Hippocampal formation (tissue), 2 donors: ENCODE results near the gene PYGM.

Experiments
- DNase-seq, 2 donors: peaks; one replicate each; lab custom pipeline; 2025; lab: John Stamatoyannopoulos, UW

The PYGM gene

DNA sequence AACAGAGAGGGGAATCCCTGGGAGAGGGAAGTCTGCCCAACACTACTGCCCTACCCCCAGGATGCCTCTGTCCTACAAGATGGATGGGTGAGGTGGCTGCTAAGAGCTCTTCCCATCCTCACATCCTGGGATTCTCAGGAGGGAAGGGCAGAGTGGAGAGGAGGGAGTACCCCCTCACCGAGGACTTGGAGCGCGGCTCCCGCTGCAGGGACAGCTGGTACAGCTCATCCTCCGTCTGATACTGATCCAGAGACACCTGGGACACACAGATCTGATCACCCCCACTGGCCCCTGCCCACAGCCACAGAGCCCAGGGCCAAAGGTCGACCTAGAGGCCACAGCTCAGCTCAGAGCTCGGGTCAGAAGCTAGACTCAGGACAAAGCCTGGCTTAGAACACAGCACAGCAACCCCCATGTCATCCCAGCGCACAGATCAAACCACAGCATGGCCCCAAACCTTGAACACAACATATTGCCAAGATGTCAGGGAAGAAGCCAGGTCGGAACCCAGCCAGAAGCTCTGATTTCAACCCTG, 24.0 kb downstream of the PYGM start:
- no peak for DNase-seq

- DNase-seq: no peak
These were observed 24.7 kb downstream of the PYGM start for GRCh38 chr11:64734811-64735724.

GRCh38 chr11:64731601-64732000, 28.2 kb downstream of the PYGM start:
- DNase-seq: no peak

GRCh38 chr11:64729851-64730382, 29.9 kb downstream of the PYGM start:
- DNase-seq: no peak

DNA sequence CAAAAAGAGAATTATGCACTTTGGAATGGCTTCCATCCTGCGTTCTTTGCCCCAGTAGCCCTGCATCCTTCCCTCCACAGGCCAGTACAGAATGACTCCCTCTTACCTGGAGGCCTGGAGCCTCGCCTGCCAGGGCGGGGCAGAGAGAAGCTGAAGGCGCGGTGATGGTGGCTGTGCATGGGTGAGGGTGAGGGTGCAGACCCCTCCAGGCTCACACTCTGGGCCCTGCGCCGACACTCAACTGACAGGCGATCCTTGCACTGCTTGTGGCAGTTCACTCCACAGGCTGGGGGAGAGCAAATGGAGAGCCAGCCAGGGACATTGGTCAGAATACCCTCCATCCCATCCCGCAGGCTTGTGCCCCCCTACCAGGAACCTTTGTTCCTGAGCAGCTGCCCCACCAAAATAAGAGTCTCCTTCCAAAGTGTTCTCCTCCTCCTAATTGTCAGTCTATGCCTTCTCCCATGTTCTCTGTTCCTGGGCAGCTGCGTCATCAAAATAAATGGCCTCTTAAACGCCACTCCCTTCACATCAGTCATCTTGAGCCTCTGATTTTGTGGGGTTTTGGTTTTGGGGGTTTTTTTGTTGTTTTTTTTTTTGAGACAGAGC, 30.9 kb downstream of the PYGM start:
- no peak for DNase-seq

DNA sequence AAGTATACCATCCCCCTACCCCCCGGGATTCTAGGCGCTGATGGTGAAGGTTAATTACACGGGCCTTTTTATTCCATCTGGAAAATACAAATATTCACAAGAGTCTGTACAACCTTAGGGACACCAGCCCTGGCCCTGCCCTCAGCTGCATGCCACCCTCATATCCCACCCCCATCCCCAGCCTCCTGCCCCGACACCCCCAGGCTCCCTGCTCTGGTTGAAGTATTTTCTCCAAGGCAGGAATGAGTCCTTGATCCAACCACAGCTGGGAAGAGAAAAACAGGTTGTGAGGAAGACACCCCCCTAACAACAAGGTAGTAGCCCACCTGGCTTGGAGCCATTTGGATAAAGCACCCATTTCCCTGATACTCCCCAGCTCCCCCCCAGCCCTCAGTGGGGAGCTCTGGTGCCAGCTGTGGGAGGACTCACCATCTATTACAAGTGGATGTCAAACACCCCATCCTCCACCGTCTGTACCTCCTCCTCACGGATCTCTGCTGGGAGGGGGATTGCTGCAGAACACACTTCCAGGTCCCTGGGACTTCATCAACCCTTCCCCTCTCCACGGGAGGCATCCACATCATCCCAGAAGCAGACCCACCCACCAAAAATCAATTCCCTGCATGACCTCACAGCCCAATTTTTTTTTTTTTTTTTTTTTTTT, 32.8 kb downstream of the PYGM start:
- no peak for DNase-seq

DNA sequence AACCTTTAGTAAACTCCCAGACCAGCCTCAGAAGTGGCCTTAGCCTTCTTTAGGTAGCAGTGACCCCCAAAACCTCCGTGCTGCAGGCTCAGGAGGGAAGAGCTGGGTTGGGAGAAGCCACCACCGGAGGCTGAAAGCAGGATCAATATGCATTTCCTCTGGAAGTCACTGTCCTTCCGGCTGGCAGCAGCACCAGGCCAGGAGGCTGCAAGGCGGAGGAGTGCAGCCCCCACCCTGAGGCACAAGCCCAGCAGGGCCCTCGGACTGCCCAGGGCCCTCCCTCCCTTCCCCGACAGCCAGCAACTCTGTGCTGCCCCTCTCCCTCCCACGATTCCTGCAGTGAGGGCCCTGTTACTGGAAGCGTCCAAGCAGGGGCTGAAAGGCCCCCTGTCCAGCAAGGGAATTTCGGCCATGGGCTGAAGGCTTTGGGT, 33.5 kb downstream of the PYGM start:
- DNase-seq: no peak

- no peak for DNase-seq
These were observed 34.8 kb downstream of the PYGM start for GRCh38 chr11:64724863-64725532.

GRCh38 chr11:64723907-64724862, 35.6 kb downstream of the PYGM start:
- no peak for DNase-seq

DNA sequence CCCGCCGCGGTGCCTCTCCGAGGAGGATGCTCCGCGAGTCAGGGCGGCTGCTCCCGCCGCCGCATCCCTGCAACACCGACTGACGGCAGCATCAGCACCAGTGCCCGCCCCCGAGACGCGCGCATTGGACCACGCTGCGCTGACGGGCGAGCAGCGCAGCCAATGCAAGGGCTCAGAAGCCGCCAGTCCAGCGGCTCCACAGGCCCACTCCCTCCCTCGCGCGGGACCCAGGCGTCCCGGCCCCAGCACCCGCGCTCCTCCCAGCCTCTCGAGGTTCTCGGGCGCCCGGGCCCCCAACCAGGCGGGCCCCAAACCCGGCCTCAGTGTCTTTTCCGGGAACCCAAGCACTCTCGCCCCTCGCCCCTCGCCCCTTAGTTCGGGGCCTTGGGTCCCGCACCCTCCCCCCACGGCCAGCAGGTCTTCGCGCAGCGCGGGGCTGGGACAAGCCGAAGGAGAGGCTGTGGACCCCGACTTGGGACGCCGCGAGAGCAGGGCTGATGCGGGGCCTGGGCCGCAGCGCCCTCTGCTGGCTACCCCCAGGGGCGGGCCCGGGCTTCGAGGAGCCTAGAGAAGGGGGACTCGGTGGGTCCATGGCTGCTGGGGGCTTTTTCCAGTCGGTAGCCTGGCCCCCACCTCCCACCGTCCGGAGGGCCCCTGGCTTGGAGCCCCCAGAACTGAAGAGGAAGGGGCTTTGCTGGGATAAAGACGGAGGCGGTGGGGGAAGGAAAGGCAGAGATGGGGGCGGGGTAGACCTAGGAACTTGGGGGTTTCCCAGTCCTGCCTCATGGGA, 36.5 kb downstream of the PYGM start, which contains the start of gene NRXN2:
Gene NRXN2, minus strand, starts transcription at position 81 of the 790 bp plus-strand sequence. CDS start 9,498 bp downstream, outside the sequence.
- peak; percentile 87 to 91 for DNase-seq

- no peak for DNase-seq
These were observed 37.4 kb downstream of the PYGM start for GRCh38 chr11:64722141-64723065.

GRCh38 chr11:64721359-64721699, 38.4 kb downstream of the PYGM start:
- DNase-seq: no peak

- no peak for DNase-seq
These were observed 39.0 kb downstream of the PYGM start for GRCh38 chr11:64720640-64721358.

- no peak for DNase-seq
These were observed 39.6 kb downstream of the PYGM start for GRCh38 chr11:64720167-64720566.

DNA sequence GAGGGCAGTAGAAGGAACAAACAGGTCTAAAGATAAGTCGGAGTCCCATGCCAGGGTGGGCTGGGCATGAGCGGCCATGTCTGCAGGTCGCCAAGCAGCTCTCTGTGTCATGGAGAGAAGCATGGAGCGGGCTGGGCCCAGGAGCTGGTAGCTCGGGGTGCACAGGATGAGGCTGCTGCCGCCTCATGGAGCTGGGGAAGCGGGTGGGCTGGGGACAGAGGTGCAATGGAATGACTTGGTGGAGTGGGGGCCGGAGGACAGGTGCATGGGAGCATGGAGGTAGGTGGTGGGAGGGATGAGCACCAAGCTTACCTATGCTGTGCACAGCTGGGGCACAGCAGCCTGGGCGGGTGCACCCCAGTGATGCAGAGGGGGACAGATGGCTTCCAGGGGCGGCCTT, 40.4 kb downstream of the PYGM start:
- DNase-seq: no peak

DNA sequence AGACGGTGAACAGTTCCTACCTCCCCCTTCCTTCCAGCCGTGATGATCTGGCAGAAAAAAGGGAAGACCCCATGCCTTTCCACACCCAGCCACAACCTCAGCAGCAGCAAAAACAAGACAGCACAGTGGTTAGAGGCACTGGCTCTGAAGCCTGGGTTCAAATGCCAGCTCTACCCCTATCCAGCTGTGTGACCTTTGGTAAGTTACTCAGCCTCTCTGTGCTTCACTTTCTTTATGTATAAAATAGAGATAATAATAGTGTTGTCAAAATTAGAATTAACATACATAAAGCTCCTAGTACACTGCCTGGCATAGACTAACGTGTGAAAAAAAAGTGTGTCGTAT, 41.0 kb downstream of the PYGM start:
- DNase-seq: no peak

- DNase-seq: no peak
These were observed 41.5 kb downstream of the PYGM start for GRCh38 chr11:64718084-64718779.

DNA sequence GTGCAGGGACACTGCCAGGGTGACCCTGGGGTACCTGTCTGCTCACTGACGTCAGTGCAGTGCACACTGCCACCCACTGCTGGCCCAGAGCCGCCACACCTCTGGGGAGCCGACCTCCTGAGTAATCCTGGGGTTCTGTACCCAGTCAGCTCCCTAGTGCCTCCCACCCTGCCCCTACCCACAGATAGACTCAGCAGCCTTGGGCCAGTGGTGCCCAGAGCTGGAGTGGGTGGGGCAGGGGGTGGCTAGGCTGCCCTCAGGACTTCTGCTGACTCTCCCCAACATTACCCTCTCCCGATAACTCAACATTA, 42.6 kb downstream of the PYGM start:
- no peak for DNase-seq
